Activated T-helper 9 cell treated with anti-CD3 and anti-CD28 coated beads, Interleukin-2, amount 50 U/mL, for 16 hours (primary cell): ENCODE data around the gene PRR19.

Source experiments
- DNase-seq: peaks from one replicate; pipeline ENCODE4 v3.0.0-alpha.2; 2020; ENCODE audit warnings: low read depth

Gene PRR19

DNA sequence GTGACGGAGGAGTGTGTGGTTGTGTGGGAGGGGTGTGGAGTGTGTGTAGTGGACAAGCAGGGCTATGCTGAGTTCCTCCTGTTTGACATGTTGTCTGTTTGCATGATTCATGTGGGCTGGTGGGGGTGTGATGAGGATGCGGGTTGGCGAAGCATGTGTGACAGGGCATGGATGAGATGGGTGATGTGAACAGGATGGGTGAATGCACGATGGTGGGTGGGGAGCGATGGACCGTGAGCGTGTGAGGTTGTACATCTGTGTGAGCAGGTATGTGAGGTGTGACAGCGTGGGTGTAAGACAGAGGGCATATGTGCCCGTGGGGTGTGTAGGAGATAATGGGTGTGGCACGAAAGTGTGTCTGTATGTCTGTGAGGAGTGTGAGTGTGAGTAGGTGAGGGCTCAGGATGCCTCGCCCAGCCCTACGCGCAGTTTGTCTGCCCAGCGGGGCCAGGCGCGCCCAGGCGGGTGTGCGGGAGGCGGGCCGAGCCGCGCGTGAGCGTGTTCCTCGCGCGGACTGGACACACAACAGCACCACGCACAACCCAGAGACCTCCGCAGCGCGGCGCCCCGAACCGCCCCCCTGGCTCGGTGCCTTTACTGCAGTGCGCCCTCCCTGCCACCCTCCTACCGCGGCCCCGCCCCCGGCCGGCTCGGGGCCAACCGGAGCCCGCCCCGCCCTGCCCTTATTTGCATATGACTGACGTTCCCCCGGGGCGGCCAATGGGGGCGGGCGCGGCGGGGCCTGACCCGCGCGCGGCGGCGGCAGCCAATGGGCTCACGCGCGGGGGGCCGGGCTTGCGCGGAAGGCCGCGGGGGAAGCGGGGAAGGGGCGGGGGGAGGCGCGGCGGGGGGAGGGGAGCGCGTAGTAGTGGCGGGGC is 18.5 kb upstream of the PRR19 start:
- DNase-seq = peak; percentile 96

DNA sequence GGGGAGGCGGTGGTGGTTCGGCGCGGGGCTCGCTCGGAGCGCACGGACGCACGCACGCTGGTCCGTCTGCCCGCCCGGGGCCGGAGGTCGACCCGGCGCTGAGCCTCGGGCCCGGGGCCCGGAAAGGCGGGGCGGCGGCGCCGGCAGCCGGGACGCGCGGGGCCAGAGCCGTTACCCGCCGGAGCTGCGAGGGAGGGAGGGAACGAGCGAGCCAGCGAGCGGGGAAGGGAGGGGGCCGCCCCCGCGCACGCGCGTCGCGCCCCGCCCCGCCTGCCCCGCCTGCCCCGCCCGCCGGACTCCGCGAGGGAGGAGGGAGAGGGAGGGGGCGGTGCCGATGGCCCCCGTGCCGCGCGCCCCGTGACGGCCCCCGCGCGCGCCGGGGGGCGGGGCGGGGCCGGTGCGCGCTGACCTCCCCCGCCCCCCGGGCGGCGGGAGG is 17.8 kb upstream of the PRR19 start:
- DNase-seq = peak; percentile 69

DNA sequence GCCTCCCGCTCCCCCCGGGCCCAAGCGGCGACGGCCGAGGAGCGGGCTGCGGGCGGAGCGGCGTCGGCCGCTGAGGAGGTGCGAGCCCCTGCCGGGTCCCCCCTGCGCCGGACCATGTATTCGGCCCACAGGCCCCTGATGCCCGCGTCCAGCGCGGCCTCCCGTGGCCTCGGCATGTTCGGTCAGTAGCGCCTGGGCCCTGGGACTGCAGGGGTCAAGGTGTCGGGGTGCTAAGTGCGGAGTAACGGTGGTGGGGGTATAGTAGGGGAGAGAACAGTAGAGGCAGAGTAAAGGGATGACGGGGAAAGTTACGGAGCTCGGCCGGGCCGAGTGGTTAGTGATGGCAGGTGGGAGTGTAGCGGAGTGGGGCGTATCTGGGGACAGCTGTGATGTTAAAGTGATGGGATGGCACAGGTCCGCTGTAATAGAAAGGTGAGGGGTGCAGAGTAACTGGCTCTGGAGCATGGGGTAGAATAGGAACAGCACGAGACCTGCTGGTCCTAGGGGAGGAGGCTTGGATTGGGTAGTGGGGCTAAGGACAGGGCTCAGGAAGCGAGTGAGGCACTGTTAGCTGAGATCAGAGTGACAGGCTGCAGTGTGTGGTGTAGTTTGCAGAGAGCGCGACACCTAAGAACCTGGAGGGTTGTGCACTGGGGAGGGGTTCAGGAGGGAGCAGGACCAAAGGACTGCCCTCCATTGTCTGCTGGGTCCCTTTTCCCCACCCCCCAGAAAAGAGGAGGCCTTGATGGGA is 17.2 kb upstream of the PRR19 start:
- DNase-seq = no peak

DNA sequence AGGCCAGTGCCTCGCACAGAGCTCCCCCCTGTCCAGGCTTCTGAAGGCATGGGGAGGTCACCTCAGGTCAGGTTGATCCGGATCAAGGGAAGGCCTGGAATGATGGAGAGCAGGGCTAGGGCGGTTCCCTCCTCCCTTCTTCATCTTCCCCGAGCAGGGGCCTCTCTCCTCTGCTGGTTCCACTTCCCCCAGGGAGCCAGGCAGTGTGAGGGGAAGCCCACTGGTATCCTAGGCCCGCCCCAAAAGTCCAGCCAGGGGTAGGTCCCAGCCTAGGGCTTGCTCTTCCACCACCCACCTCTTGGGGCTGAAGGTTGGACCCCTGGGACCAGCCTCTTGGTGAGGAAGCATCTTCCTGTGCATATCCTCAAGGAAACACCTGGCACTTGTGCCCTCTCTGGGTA is 16.4 kb upstream of the PRR19 start:
- no peak for DNase-seq

DNA sequence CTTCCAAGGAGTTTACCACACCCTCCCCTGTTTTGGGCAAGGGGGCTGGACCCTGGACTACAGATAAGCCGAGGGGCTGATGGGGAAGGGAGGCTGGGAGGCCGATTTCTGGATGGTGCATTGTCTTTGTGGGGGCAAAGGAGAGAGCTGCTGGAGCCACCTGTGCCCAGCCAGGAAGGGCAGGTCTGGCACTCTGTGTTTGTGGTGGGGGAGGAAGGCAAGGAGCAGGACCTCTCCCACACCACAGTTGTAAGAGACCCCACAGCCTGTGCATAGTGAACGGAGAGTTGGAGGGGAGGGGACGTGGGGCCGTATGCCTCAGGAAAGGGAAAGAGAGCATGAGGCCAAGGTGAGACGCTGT is 16.0 kb upstream of the PRR19 start:
- no peak for DNase-seq

DNA sequence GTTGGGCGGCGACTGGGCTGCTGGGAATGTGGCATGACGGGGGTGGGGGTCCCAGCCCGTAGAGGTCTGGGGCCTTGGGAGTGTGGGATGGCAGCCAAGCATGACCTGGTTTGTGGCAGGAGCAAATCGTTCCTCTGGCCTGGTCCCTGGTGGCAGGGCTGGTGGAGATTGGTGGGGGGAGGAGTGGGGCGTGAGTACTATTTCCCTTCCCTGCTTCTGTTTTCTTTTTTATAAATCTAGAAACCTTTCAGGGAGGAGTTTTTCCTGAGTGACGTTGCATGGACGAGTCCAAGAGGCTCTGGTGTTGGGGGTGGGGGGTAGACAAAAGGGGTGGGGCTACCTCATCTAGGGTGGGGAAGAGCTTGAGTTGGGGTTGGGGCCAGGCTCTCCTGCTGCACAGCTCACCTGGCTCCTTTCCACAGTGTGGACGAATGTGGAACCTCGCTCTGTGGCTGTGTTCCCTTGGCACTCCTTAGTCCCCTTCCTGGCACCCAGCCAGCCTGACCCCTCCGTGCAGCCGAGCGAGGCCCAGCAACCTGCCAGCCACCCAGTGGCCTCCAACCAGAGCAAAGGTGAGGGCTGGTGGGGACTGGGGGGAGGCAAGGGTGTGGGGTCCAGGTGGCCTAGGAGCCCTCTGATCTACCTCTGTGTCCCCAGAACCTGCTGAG is 15.4 kb upstream of the PRR19 start:
- DNase-seq = no peak

DNA sequence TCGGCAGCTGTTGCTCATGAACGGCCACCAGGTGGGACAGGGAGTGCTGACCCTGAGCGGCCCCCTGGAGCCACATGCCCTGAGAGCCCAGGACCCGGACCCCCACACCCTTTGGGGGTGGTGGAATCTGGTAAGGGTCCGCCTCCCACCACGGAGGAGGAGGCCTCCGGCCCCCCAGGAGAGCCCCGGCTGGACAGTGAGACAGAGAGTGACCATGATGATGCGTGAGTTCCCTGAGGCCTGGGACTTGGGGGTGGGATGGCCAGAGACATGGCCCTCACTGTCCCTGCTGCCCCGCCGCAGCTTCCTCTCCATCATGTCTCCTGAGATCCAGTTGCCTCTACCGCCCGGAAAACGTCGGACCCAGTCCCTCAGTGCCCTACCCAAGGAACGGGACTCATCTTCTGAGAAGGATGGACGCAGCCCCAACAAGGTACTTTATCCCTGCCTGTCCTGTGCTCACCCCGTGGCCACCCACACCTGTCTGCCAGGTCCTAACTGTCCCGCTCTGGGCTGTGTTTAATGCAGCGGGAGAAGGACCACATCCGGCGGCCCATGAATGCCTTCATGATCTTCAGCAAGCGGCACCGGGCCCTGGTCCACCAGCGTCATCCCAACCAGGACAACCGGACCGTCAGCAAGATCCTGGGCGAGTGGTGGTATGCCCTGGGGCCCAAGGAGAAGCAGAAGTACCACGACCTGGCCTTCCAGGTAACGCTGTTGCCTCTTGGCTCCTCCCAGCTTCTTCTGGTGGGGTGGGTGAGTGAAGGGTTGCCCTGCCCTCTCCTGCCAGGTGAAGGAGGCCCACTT is 14.7 kb upstream of the PRR19 start:
- DNase-seq = no peak

DNA sequence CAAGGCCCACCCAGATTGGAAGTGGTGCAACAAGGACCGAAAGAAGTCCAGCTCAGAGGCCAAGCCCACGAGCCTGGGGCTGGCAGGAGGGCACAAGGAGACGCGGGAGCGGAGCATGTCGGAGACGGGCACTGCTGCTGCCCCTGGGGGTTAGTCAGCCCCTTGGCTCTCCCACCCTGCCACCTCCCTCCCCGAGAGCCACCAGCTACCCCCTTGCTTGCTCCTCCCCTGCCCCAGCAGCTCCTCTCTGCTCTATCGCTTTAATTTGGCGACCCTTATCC is 14.2 kb upstream of the PRR19 start:
- DNase-seq = no peak

DNA sequence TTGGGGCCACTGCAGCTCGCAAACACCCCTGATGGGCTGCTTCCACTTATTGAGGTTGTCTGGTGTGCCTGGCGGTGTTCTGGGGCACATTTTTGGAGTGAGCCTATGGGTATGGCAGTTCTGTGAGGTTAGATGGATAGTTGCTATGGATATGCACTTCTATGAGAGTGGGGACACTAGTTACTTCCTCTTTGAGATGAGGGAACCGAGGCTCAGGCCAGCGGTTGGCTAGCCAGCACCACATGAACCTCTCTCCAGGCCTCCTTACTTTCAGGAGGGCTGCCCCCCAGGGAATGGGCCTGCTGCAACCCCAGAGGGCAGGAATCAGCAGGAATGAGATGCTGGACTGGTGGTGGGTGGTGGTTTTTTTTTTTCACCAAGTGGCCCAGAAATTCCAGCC is 13.5 kb upstream of the PRR19 start:
- DNase-seq = no peak

DNA sequence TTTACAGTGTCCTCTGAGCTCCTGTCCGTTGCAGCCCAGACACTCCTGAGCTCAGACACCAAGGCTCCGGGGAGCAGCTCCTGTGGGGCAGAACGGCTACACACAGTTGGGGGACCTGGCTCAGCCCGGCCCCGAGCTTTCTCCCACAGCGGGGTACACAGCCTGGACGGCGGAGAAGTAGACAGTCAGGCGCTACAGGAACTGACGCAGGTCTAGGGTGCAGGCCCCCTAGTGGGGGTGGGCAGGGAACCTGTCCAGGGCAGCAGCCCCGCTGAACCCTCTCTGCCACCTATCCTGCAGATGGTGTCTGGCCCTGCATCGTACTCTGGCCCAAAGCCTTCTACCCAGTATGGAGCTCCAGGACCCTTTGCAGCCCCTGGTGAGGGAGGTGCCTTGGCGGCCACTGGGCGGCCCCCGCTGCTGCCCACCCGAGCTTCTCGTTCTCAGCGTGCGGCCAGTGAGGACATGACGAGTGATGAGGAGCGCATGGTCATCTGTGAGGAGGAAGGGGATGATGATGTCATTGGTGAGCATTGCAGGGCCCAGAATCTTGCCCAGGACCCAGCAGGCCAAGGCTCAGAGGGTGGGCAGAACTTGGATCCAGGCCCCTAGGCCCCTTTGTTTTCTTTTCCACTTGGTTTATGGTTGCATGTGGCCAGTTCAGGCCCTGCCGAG is 12.9 kb upstream of the PRR19 start:
- DNase-seq = no peak

DNA sequence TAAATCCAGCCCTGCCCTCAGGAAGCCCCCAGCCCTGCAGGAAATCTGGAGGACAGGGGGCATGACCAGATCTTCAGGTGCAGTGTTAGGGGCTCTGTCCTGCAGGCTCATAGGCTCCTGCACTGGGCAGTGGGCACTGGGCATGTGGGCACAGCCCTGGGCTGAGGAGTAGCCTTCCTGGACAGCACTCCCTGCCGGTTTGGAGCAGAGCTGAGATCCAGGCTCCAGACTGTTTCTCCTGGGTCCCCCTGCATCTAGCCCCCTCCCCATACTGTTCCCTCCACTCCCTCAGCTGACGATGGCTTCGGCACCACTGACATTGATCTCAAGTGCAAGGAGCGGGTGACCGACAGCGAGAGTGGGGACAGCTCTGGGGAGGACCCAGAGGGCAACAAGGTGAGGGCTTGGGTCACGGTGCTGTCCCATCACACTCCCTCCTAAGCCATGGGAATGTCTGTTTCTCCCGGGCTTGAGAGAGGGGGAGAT is 12.3 kb upstream of the PRR19 start:
- DNase-seq = no peak

DNA sequence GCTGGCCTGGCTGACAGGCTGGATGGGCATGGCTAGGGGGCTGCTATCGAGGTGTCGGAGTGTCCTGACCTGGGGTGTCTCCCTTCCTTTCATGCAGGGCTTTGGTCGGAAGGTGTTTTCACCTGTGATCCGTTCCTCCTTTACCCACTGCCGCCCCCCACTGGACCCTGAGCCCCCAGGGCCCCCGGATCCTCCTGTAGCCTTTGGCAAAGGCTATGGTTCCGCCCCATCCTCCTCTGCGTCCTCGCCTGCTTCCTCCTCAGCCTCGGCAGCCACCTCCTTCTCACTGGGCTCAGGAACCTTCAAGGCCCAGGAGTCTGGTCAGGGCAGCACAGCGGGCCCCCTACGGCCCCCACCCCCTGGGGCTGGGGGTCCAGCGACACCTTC is 11.8 kb upstream of the PRR19 start:
- no peak for DNase-seq

DNA sequence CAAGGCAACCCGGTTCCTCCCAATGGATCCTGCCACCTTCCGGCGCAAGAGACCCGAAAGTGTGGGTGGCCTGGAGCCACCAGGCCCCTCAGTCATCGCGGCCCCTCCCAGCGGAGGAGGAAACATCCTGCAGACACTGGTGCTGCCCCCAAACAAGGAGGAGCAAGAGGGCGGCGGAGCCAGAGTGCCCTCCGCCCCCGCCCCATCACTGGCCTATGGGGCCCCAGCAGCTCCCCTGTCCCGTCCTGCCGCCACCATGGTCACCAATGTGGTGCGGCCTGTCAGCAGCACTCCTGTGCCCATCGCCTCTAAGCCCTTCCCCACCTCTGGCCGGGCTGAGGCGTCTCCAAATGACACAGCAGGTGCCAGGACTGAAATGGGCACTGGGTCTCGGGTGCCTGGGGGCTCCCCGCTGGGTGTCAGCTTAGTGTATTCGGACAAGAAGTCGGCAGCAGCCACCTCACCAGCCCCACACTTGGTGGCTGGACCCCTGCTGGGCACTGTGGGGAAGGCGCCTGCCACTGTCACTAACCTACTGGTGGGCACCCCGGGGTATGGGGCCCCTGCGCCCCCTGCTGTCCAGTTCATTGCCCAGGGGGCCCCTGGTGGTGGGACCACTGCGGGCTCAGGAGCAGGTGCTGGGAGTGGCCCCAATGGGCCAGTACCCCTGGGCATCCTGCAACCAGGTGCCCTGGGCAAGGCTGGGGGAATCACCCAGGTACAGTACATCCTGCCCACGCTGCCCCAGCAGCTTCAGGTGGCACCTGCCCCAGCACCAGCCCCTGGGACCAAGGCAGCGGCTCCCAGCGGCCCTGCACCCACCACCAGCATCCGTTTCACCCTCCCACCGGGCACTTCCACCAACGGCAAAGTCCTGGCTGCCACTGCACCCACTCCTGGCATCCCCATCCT is 11.2 kb upstream of the PRR19 start:
- peak; percentile 39 for DNase-seq

DNA sequence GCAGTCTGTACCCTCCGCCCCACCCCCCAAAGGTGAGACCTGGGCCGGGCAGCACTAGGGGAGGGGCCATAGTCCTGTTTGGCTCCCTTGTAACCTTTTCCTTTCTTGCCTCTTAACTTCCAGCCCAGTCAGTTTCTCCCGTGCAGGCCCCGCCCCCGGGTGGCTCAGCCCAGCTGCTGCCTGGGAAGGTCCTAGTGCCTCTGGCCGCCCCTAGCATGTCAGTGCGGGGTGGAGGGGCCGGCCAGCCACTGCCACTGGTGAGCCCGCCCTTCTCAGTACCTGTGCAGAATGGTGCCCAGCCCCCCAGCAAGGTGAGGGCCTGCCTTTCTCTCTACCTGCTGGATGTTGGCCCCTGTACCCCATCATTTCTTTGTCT is 10.5 kb upstream of the PRR19 start:
- no peak for DNase-seq

DNA sequence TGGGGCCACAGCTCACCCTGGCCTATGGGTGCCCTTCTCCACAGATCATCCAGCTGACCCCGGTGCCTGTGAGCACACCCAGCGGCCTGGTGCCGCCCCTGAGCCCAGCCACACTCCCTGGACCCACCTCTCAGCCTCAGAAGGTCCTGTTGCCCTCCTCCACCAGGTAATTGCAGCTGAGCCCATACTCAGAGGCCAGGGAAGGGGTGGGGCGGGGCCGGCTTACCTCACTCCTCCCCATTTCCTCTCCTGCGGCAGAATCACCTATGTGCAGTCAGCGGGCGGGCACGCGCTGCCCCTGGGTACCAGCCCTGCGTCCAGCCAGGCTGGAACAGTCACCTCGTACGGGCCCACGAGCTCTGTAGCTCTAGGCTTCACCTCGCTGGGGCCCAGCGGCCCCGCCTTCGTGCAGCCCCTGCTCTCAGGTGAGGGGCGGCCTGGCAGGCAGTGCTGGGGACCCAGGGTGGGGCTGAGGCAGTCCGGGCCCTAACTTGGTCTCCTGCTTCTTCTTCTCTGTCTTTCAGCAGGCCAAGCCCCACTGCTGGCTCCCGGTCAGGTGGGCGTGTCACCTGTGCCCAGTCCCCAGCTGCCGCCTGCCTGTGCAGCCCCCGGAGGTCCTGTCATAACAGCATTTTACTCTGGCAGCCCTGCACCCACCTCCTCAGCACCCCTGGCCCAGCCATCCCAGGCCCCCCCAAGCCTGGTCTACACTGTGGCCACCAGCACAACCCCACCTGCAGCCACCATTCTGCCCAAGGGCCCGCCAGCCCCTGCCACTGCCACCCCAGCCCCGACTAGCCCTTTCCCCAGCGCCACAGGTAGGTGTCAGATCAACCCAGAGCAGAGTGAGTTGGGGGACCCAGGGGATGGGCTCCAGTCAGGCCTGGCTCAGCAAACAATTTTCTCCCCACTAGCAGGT is 9.6 kb upstream of the PRR19 start:
- no peak for DNase-seq

DNA sequence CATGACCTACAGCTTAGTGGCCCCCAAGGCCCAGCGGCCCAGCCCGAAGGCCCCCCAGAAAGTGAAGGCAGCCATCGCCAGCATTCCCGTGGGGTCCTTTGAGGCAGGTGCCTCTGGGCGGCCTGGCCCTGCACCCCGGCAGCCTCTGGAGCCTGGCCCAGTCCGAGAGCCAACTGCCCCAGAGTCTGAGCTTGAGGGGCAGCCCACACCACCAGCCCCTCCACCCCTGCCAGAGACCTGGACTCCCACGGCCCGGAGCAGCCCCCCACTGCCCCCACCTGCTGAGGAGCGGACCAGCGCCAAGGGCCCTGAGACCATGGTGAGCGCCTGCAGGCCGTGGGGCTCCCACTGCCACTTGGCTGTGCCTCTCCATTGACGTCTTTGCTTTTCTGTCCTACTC is 9.0 kb upstream of the PRR19 start:
- DNase-seq = no peak

DNA sequence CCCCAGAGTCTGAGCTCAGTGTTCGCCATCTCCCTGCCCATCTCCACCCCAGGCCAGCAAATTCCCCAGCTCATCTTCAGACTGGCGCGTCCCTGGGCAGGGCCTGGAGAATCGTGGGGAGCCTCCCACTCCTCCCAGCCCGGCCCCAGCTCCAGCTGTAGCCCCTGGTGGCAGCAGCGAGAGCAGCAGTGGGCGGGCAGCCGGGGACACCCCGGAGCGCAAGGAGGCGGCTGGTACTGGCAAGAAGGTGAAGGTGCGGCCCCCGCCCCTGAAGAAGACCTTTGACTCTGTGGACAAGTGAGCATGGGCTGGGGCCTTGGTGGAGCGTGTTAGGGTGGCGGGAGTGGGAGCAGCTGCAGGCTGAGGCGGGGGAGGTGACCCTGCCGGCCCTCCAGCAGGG is 8.4 kb upstream of the PRR19 start:
- no peak for DNase-seq

DNA sequence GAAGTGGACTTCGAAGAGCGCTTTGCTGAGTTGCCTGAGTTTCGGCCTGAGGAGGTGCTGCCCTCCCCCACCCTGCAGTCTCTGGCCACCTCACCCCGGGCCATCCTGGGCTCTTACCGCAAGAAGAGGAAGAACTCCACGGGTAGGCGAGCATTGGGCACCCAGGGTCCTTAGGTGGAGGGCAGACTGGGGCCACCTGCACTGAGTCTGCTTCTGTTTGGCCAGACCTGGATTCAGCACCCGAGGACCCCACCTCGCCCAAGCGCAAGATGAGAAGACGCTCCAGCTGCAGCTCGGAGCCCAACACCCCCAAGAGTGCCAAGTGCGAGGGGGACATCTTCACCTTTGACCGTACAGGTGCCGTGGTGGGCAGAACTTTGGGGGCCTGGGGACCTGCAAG is 8.0 kb upstream of the PRR19 start:
- no peak for DNase-seq

DNA sequence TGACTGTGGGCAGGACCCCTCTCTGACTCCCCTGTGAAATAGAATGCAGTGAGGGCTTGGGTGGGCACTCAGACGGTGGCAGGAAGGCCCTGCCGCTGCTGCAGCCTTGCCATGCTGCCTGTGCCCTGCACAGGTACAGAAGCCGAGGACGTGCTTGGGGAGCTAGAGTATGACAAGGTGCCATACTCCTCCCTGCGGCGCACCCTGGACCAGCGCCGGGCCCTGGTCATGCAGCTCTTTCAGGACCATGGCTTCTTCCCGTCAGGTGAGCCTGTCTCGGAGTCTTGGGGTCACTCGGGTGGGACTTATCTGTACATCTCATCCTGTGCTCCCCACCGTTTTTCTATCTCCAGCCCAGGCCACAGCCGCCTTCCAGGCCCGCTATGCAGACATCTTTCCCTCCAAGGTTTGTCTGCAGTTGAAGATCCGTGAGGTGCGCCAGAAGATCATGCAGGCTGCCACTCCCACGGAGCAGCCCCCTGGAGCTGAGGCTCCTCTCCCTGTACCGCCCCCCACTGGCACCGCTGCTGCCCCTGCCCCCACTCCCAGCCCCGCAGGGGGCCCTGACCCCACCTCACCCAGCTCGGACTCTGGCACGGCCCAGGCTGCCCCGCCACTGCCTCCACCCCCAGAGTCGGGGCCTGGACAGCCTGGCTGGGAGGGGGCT is 7.3 kb upstream of the PRR19 start:
- DNase-seq = no peak
